ENCODE data around the gene TMEM128.

- no peak for TF ChIP-seq CTCF (conservative IDR thresholded peaks at IDR 0.05; ENCODE audit: low read depth, low read length)
- no peak for TF ChIP-seq EZH2 (IDR thresholded peaks at IDR 0.05; ENCODE audit: low read length, unreplicated experiment)
Observed at GRCh38 chr4:4270529-4270928, 22.5 kb upstream of the TMEM128 start.

Data from PC-3 (cell line).